Lower leg skin (tissue), 4 donors: ENCODE data around the gene RNF152. TPM values are rescaled to one million over a fixed set of nuclear protein-coding genes. Genes with fewer than 3 reads are reported as not detected.

Experiments used
- DNase-seq, 2 donors: peaks; one replicate each; pipeline ENCODE4 v3.0.0-alpha.2; 2019; ENCODE audit warnings: low spot score in 2 of 2
- H3K4me3 ChIP-seq: fragments of 200-600 bp; sonication (generic); 2 replicates; pipeline ENCODE4 v1.5.1; 2017; ENCODE audit warnings: mild to moderate bottlenecking, low read depth; ENCODE audit not compliant: poor library complexity, severe bottlenecking
- POLR2A ChIP-seq, 2 donors: fragments of 450-650 bp; IDR thresholded peaks; one replicate each; pipeline ENCODE4 v1.6.1; 2016 to 2017; ENCODE audit warnings: antibody characterized with exemption in 2 of 2, mild to moderate bottlenecking in 1 of 2, moderate library complexity in 1 of 2
- WGBS, 2 donors: methylation state at CpG; one replicate each; pipeline ENCODE4 v1.1.5; 2018; 5-methylcytosine and 5-hydroxymethylcytosine counted together
- intact Hi-C: fragments of 100-400 bp; cut with DNase I; formaldehyde crosslinking; loops from one replicate; pipeline ENCODE4 v1.15.0; 2023; ENCODE audit warnings: low total_unique reads
- total RNA-seq, 4 donors: library from RNA; depleted of rRNA; stranded (reverse); fragments of >200 nt; gene quantifications; one replicate each; pipeline ENCODE4 v1.1.0, GENCODE V29; 2016
- TF ChIP-seq, protein P1 (sequence below), 3 donors: fragments of 450-650 bp; IDR thresholded peaks; one replicate each; pipeline ENCODE4 v1.5.1; 2016; ENCODE audit warnings: antibody characterized with exemption in 3 of 3, mild to moderate bottlenecking in 3 of 3, moderate library complexity in 2 of 3

Gene RNF152
- total RNA-seq, 4 donors from 2014 or later, result 37.1 to 112 (median 82.5) TPM

- 83 to 87% methylated on average over 3 of the region's 3 CpGs for WGBS, 2 donors
- intact Hi-C loops, result no loop called here
- no peak overlapping the region for H3K4me3 ChIP-seq
- no peak for DNase-seq
- TF ChIP-seq POLR2A (IDR thresholded peaks at IDR 0.05), result no peak
- TF ChIP-seq, protein P1, sequence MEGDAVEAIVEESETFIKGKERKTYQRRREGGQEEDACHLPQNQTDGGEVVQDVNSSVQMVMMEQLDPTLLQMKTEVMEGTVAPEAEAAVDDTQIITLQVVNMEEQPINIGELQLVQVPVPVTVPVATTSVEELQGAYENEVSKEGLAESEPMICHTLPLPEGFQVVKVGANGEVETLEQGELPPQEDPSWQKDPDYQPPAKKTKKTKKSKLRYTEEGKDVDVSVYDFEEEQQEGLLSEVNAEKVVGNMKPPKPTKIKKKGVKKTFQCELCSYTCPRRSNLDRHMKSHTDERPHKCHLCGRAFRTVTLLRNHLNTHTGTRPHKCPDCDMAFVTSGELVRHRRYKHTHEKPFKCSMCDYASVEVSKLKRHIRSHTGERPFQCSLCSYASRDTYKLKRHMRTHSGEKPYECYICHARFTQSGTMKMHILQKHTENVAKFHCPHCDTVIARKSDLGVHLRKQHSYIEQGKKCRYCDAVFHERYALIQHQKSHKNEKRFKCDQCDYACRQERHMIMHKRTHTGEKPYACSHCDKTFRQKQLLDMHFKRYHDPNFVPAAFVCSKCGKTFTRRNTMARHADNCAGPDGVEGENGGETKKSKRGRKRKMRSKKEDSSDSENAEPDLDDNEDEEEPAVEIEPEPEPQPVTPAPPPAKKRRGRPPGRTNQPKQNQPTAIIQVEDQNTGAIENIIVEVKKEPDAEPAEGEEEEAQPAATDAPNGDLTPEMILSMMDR (IDR thresholded peaks at IDR 0.05), result no peak
Measured at GRCh38 chr18:61851279-61851678, 41.5 kb downstream of the RNF152 start.

- TF ChIP-seq, protein P1 (IDR thresholded peaks at IDR 0.05), result no peak
- TF ChIP-seq POLR2A (IDR thresholded peaks at IDR 0.05), result no peak
- DNase-seq, result no peak
- intact Hi-C loops, result no loop called here
- no peak overlapping the region for H3K4me3 ChIP-seq
- 81 to 93% methylated on average over 3 of the region's 3 CpGs for WGBS, 2 donors
Measured at GRCh38 chr18:61850756-61851155, 42.1 kb downstream of the RNF152 start.

DNA sequence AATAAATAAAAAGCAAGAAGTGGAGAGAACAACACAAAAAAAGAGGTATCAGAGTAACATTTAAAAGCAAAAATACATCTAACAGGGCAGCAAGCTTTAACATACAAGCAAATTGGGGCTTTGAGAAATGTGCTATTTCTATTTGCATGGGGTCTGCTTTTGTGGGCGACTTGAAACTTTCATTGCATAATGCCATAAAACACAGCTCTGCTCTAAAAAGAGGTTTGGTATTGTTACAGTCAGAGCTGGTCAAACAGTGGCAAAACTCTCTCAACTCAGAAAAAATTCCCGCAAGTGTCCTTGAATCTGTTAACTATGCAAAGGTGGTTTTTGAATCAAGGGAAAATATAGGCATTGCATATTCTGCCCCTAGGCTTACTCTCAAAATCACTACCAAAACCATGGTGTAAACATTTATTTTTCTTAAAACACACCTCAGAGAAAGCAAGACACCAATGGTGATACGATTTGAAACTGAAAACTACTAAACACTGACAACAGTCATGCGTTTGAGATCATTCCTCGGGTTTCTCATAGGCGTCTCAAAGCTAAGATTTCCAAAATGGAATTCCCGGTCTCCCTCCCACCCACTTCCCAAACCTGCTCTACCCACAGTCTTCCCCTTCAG lies 45.5 kb downstream of the RNF152 start:
- TF ChIP-seq, protein P1 (IDR thresholded peaks at IDR 0.05), result no peak
- no peak for TF ChIP-seq POLR2A (IDR thresholded peaks at IDR 0.05)
- intact Hi-C loops, result no loop called here
- 90 to 92% methylated on average over 7 of the region's 7 CpGs for WGBS, 2 donors
- DNase-seq, result no peak
- no peak overlapping the region for H3K4me3 ChIP-seq

DNA sequence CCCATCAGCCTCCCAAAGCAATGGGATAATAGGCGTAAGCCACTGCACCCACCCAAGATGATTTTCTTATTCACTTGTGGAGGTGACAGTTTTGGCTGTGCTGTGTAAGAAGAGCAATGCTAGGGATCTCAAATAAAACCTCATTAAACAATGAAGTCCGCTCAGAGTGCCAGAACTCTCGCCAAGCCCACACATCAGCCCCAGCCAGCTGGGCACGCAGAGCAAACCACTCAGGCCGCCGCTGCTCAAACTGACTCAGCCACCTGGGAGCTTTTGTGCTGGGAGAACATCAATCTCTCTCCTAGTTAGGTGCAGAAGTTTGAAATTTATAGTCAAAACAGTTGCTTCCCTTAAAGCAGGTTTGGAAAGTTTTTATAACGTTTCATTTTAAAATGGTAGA lies 47.6 kb downstream of the RNF152 start:
- 84 to 96% methylated on average over 7 of the region's 7 CpGs for WGBS, 2 donors
- DNase-seq, result no peak
- H3K4me3 ChIP-seq, result no peak overlapping the region
- TF ChIP-seq, protein P1 (IDR thresholded peaks at IDR 0.05), result no peak
- TF ChIP-seq POLR2A (IDR thresholded peaks at IDR 0.05), result no peak
- intact Hi-C loops, result no loop called here

GRCh38 chr18:61844726-61845125 lies 48.1 kb downstream of the RNF152 start:
- DNase-seq, result no peak
- intact Hi-C loops, result no loop called here
- no peak for TF ChIP-seq POLR2A (IDR thresholded peaks at IDR 0.05)
- TF ChIP-seq, protein P1 (IDR thresholded peaks at IDR 0.05), result no peak
- WGBS, 2 donors, result 92 to 93% methylated on average over 4 of the region's 4 CpGs
- no peak overlapping the region for H3K4me3 ChIP-seq

GRCh38 chr18:61842146-61842545 lies 50.7 kb downstream of the RNF152 start:
- 46% methylated on average over 2 of the region's 2 CpGs for WGBS, 2 donors
- TF ChIP-seq, protein P1 (IDR thresholded peaks at IDR 0.05), result no peak
- TF ChIP-seq POLR2A (IDR thresholded peaks at IDR 0.05), result no peak
- H3K4me3 ChIP-seq, result no peak overlapping the region
- no peak for DNase-seq
- intact Hi-C loops, result no loop called here
